ENCODE measurements around the gene PCDHB13. TPM values are rescaled to one million over a fixed set of nuclear protein-coding genes. Genes with fewer than 3 reads are reported as not detected.

PCDHB13 gene
- total and polyA plus RNA-seq, 2 donors (not counting 1 experiment from before 2014, with no cell fraction given) = 0.62 to 1.5 TPM

GRCh38 chr5:141258464-141258863 is 44.7 kb downstream of the PCDHB13 start:
- Histone ChIP-seq H3K36me3 (ENCODE audit: control insufficient read depth, insufficient read depth, low read length) (no peaks in the 10 kb centered on the region), H3K79me2 (ENCODE audit: control insufficient read depth, insufficient read depth, low read length) (no peaks in the 10 kb centered on the region), H3K9me3 (ENCODE audit: control insufficient read depth, insufficient read depth, low read depth, low read length) (no peaks in the 10 kb centered on the region), H3K27me3 (ENCODE audit: control insufficient read depth, insufficient read depth, low read length) (no peaks in the 10 kb centered on the region), H3K4me2 (ENCODE audit: extremely low read depth, insufficient read depth, low read length) (no peak overlapping the region), H3K9ac (ENCODE audit: insufficient read depth, low read length) (no peak overlapping the region), H4K20me1 (ENCODE audit: control insufficient read depth, extremely low read depth, insufficient read depth, low read length) (no peaks in the 10 kb centered on the region), H2AFZ (ENCODE audit: low read length) (no peak overlapping the region), H3K27ac (ENCODE audit: insufficient read depth, low read length) (no peak overlapping the region), H3K4me1 (ENCODE audit: control insufficient read depth, extremely low read depth, insufficient read depth, low read length) (no peaks in the 10 kb centered on the region), H3K4me3 (replicated peaks in 1 of 4; ENCODE audit: control extremely low read depth in 1 of 4, insufficient read depth in 1 of 4, low read depth in 3 of 4, low read length in 4 of 4) (no peak overlapping the region)
- TF ChIP-seq EZH2 (IDR thresholded peaks at IDR 0.05; ENCODE audit: low read length, missing control alignments) (no peak), CTCF (conservative IDR thresholded peaks at IDR 0.05 in 1 of 2, IDR thresholded peaks at IDR 0.05 in 1 of 2; ENCODE audit: low read depth in 1 of 2, low read length in 2 of 2) (no peak)
- no peak for DNase-seq (ENCODE audit: low read depth in 2 of 2)

GRCh38 chr5:141258948-141259347 is 45.2 kb downstream of the PCDHB13 start:
- Histone ChIP-seq H3K4me3 (replicated peaks in 1 of 4; ENCODE audit: control extremely low read depth in 1 of 4, insufficient read depth in 1 of 4, low read depth in 3 of 4, low read length in 4 of 4) (no peak overlapping the region), H4K20me1 (ENCODE audit: control insufficient read depth, extremely low read depth, insufficient read depth, low read length) (no peaks in the 10 kb centered on the region), H3K27me3 (ENCODE audit: control insufficient read depth, insufficient read depth, low read length) (no peaks in the 10 kb centered on the region), H3K79me2 (ENCODE audit: control insufficient read depth, insufficient read depth, low read length) (no peaks in the 10 kb centered on the region), H3K27ac (ENCODE audit: insufficient read depth, low read length) (no peak overlapping the region), H3K9me3 (ENCODE audit: control insufficient read depth, insufficient read depth, low read depth, low read length) (no peaks in the 10 kb centered on the region), H2AFZ (ENCODE audit: low read length) (no peak overlapping the region), H3K4me2 (ENCODE audit: extremely low read depth, insufficient read depth, low read length) (no peak overlapping the region), H3K4me1 (ENCODE audit: control insufficient read depth, extremely low read depth, insufficient read depth, low read length) (no peaks in the 10 kb centered on the region), H3K9ac (ENCODE audit: insufficient read depth, low read length) (no peak overlapping the region), H3K36me3 (ENCODE audit: control insufficient read depth, insufficient read depth, low read length) (no peaks in the 10 kb centered on the region)
- DNase-seq (ENCODE audit: low read depth in 2 of 2) = peak in 1 of 2 donors; percentile 2
- TF ChIP-seq CTCF (conservative IDR thresholded peaks at IDR 0.05 in 1 of 2, IDR thresholded peaks at IDR 0.05 in 1 of 2; ENCODE audit: low read depth in 1 of 2, low read length in 2 of 2) (no peak), EZH2 (IDR thresholded peaks at IDR 0.05; ENCODE audit: low read length, missing control alignments) (no peak)

GRCh38 chr5:141260458-141261237 is 46.9 kb downstream of the PCDHB13 start:
- H4K20me1 ChIP-seq (ENCODE audit: control insufficient read depth, extremely low read depth, insufficient read depth, low read length) = no peaks in the 10 kb centered on the region
- no peak overlapping the region for H3K27ac ChIP-seq (ENCODE audit: insufficient read depth, low read length)
- H3K9me3 ChIP-seq (ENCODE audit: control insufficient read depth, insufficient read depth, low read depth, low read length) = no peaks in the 10 kb centered on the region
- H3K79me2 ChIP-seq (ENCODE audit: control insufficient read depth, insufficient read depth, low read length) = no peaks in the 10 kb centered on the region
- H3K36me3 ChIP-seq (ENCODE audit: control insufficient read depth, insufficient read depth, low read length) = no peaks in the 10 kb centered on the region
- peak in 1 of 2 donors; percentile 15 for DNase-seq (ENCODE audit: low read depth in 2 of 2)
- no peak overlapping the region for H2AFZ ChIP-seq (ENCODE audit: low read length)
- H3K4me2 ChIP-seq (ENCODE audit: extremely low read depth, insufficient read depth, low read length) = no peak overlapping the region
- H3K4me3 ChIP-seq (replicated peaks in 1 of 4; ENCODE audit: control extremely low read depth in 1 of 4, insufficient read depth in 1 of 4, low read depth in 3 of 4, low read length in 4 of 4) = no peak overlapping the region
- no peaks in the 10 kb centered on the region for H3K4me1 ChIP-seq (ENCODE audit: control insufficient read depth, extremely low read depth, insufficient read depth, low read length)
- no peak overlapping the region for H3K9ac ChIP-seq (ENCODE audit: insufficient read depth, low read length)
- no peaks in the 10 kb centered on the region for H3K27me3 ChIP-seq (ENCODE audit: control insufficient read depth, insufficient read depth, low read length)
- no peak for TF ChIP-seq EZH2 (IDR thresholded peaks at IDR 0.05; ENCODE audit: low read length, missing control alignments)
- no peak for TF ChIP-seq CTCF (conservative IDR thresholded peaks at IDR 0.05 in 1 of 2, IDR thresholded peaks at IDR 0.05 in 1 of 2; ENCODE audit: low read depth in 1 of 2, low read length in 2 of 2)

Measured in fibroblast of lung (primary cell).